Activated CD8-positive, alpha-beta T cell treated with anti-CD3 and anti-CD28 coated beads for 36 hours (primary cell): Measurements from ENCODE around the gene MIOX. TPM values are rescaled to one million over a fixed set of nuclear protein-coding genes. Genes with fewer than 3 reads are reported as not detected.

Source experiments
- ATAC-seq: fragments of 200-7000 bp; cut with Tn5 transposase; one replicate; pipeline ENCODE4 v1.10.0; 2021; ENCODE audit warnings: mild to moderate bottlenecking, moderate library complexity
- CTCF ChIA-PET: fragments of 350-600 bp; sonication (Branson Sonifier 250); formaldehyde crosslinking; loops from one replicate; lab custom pipeline; 2021; ENCODE audit warnings: antibody characterized with exemption; lab: Charles Lee
- POLR2A ChIA-PET: fragments of 350-600 bp; sonication (Branson Sonifier 250); formaldehyde crosslinking; loops from one replicate; lab custom pipeline; 2021; ENCODE audit warnings: antibody characterized with exemption; lab: Charles Lee
- DNase-seq: peaks from one replicate; pipeline ENCODE4 v3.0.0-alpha.2; 2020
- H3K27ac Mint-ChIP-seq: one replicate; pipeline ENCODE4 v1.8.0; 2021; ENCODE audit warnings: mild to moderate bottlenecking, mixed read lengths
- H3K27me3 Mint-ChIP-seq: one replicate; pipeline ENCODE4 v1.8.0; 2021; ENCODE audit warnings: mixed read lengths
- H3K36me3 Mint-ChIP-seq: one replicate; pipeline ENCODE4 v1.8.0; 2021; ENCODE audit warnings: low read depth, mixed read lengths
- H3K4me1 Mint-ChIP-seq: one replicate; pipeline ENCODE4 v1.8.0; 2021; ENCODE audit warnings: low read depth, mixed read lengths
- H3K4me3 Mint-ChIP-seq: one replicate; pipeline ENCODE4 v1.8.0; 2021; ENCODE audit warnings: mild to moderate bottlenecking, moderate library complexity, mixed read lengths
- H3K9me3 Mint-ChIP-seq: one replicate; pipeline ENCODE4 v1.8.0; 2021; ENCODE audit warnings: mixed read lengths
- intact Hi-C: fragments of 100-400 bp; cut with micrococcal nuclease; formaldehyde crosslinking; loops from one replicate; pipeline ENCODE4 v1.10.0; 2022
- total RNA-seq, 2 experiments: library from RNA; stranded (reverse); gene quantifications; one replicate each; pipeline ENCODE4 v1.2.3, GENCODE V29; 2021
- TF ChIP-seq, protein P1 (sequence below): fragments of 200-600 bp; IDR thresholded peaks from one replicate; pipeline ENCODE4 v1.8.0; 2022; ENCODE audit warnings: antibody characterized with exemption, mild to moderate bottlenecking

The MIOX gene
- total RNA-seq, 2 experiments from 2014 or later: 0.29 TPM; not detected in 1

DNA sequence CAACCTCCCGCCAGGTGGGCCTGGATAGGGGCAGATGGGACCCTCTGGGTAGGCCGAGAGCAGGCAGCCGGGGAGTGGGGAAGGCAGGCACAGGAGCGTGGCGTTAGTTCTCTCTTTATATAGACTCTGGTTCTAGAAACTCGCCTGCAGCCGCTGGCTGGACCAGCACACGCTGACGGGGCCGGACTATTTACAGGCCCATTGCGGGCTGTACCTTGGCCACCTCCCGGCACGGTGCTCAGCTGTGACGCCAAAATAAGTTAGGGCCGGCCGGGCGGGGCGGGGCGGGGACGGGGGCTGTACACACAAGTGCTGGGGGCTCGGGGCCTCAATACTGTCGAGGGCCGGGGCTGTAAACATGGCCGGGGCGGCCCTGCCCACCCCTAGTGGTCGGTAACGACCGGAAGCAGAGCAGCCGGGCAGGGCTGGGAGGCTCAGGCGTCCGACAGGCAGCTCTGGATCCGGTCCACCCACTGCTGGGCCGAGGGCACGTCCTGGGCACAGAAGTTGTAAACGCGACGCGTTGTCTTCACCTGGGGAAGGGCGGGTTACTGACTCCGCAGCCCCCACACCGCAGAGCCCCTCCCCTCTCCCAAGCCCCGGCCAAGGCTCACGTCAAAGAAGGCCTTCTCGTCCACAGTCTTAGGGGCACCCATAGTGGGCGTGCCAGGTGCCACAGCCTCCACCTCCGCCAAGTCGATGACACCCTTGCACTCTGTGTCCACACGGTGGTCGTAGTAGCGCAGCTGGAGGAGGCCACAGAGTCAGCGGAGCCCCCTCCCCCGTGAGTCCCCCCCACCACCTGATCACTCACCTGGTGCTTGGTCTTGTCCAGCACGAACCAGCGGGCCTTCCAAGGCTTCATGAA is 39.7 kb upstream of the MIOX start:
- peaks cover 33% of the 10 kb centered on the region for H3K36me3 Mint-ChIP-seq

GRCh38 chr22:50447576-50448551 is 38.8 kb upstream of the MIOX start:
- intact Hi-C loops: no loop called here
- H3K27ac Mint-ChIP-seq: no peak overlapping the region
- CTCF ChIA-PET: no interaction called here

More for the DNA sequence above, 39.7 kb upstream of the MIOX start:
- Mint-ChIP-seq H3K4me3 (no peak overlapping the region), H3K9me3 (no peaks in the 10 kb centered on the region), H3K27ac (no peak overlapping the region), H3K4me1 (peaks cover 28% of the 10 kb centered on the region), H3K27me3 (no peaks in the 10 kb centered on the region)
- POLR2A ChIA-PET: interaction anchor here (1.5 kb wide), 1 partner anchor 23 kb away, joined by 4 read pairs; no protein-coding TSS in a partner anchor
- intact Hi-C loops: no loop called here
- ATAC-seq (no peak), DNase-seq (no peak)
- CTCF ChIA-PET: no interaction called here
- TF ChIP-seq, protein P1, sequence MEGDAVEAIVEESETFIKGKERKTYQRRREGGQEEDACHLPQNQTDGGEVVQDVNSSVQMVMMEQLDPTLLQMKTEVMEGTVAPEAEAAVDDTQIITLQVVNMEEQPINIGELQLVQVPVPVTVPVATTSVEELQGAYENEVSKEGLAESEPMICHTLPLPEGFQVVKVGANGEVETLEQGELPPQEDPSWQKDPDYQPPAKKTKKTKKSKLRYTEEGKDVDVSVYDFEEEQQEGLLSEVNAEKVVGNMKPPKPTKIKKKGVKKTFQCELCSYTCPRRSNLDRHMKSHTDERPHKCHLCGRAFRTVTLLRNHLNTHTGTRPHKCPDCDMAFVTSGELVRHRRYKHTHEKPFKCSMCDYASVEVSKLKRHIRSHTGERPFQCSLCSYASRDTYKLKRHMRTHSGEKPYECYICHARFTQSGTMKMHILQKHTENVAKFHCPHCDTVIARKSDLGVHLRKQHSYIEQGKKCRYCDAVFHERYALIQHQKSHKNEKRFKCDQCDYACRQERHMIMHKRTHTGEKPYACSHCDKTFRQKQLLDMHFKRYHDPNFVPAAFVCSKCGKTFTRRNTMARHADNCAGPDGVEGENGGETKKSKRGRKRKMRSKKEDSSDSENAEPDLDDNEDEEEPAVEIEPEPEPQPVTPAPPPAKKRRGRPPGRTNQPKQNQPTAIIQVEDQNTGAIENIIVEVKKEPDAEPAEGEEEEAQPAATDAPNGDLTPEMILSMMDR: no peak

GRCh38 chr22:50452649-50453048 is 34.0 kb upstream of the MIOX start:
- DNase-seq (no peak), ATAC-seq (no peak)
- no peak overlapping the region for H3K4me3 Mint-ChIP-seq
- no peaks in the 10 kb centered on the region for H3K27me3 Mint-ChIP-seq
- H3K4me1 Mint-ChIP-seq: peaks cover 16% of the 10 kb centered on the region
- H3K27ac Mint-ChIP-seq: peak overlapping the region; percentile 86
- TF ChIP-seq, protein P1: no peak
- H3K9me3 Mint-ChIP-seq: no peaks in the 10 kb centered on the region
- intact Hi-C loops: no loop called here
- ChIA-PET CTCF (interaction anchor here (0.7 to 2.4 kb wide), 4 partner anchors 13 to 46 kb away, joined by 3 to 7 read pairs (median 6); no protein-coding TSS in a partner anchor), POLR2A (interaction anchor here (1.0 kb wide), 1 partner anchor 17 kb away, joined by 3 read pairs; no protein-coding TSS in a partner anchor)
- peaks cover 44% of the 10 kb centered on the region for H3K36me3 Mint-ChIP-seq

More at GRCh38 chr22:50447576-50448551, 38.8 kb upstream of the MIOX start:
- Mint-ChIP-seq H3K4me1 (peaks cover 31% of the 10 kb centered on the region), H3K36me3 (peaks cover 36% of the 10 kb centered on the region), H3K27me3 (no peaks in the 10 kb centered on the region), H3K4me3 (no peak overlapping the region), H3K9me3 (no peaks in the 10 kb centered on the region)
- TF ChIP-seq, protein P1: no peak
- POLR2A ChIA-PET: no interaction called here
- ATAC-seq (no peak), DNase-seq (no peak)

DNA sequence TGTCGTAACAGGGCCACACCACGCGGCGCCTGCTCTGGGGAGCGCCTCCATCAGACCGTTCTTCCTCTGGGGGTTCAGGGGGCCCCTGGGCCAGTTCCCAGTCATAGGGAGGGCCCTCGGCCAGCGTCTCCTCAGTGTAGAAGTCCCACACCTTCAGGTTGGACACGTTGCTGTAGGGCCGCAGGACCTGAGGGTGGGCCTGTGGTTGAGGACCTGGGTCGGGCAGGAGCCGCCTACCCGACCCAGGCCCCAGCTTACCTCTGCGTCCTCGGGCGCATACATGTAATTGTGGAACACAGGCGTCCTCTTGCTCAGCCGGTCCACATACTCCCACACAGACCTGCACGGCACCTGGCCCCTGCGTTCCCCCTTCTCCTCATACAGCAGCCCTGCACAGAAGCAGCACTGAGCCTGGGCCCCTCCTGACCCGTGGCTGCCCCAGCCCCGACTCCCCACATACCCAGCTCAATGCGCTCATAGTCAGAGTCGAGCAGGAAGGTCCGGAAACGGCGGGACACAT is 32.0 kb upstream of the MIOX start:
- POLR2A ChIA-PET: interaction anchor here (1.0 to 1.7 kb wide), 2 partner anchors 15 to 65 kb away, joined by 3 read pairs; no protein-coding TSS in a partner anchor
- intact Hi-C loops: no loop called here
- H3K27me3 Mint-ChIP-seq: no peaks in the 10 kb centered on the region
- TF ChIP-seq, protein P1: no peak
- peaks cover 42% of the 10 kb centered on the region for H3K36me3 Mint-ChIP-seq
- no peak overlapping the region for H3K27ac Mint-ChIP-seq
- ATAC-seq: no peak
- H3K4me3 Mint-ChIP-seq: no peak overlapping the region
- peaks cover 14% of the 10 kb centered on the region for H3K4me1 Mint-ChIP-seq
- CTCF ChIA-PET: interaction anchor here (1.5 kb wide), 1 partner anchor 71 kb away, joined by 3 read pairs; the partner anchor contains the start of gene SCO2
- no peak for DNase-seq
- H3K9me3 Mint-ChIP-seq: no peaks in the 10 kb centered on the region
